GM19025 (cell line): ENCODE data around the gene BBOF1.
A peak's percentile ranks its signal among the peaks of the same experiment; 100 is the strongest.
"Not testable (repeated sequence)": the region's sequence is repeated elsewhere in the genome, so short reads cannot be mapped to it uniquely, and the experiment has no call there.

Experiments used
- ATAC-seq: cut with Tn5 transposase; IDR thresholded peaks from one replicate; pipeline ENCODE4 v1.9.1; 2021; ENCODE audit warnings: mild to moderate bottlenecking, low read depth, moderate library complexity; ENCODE audit not compliant: unreplicated experiment

BBOF1 gene

DNA sequence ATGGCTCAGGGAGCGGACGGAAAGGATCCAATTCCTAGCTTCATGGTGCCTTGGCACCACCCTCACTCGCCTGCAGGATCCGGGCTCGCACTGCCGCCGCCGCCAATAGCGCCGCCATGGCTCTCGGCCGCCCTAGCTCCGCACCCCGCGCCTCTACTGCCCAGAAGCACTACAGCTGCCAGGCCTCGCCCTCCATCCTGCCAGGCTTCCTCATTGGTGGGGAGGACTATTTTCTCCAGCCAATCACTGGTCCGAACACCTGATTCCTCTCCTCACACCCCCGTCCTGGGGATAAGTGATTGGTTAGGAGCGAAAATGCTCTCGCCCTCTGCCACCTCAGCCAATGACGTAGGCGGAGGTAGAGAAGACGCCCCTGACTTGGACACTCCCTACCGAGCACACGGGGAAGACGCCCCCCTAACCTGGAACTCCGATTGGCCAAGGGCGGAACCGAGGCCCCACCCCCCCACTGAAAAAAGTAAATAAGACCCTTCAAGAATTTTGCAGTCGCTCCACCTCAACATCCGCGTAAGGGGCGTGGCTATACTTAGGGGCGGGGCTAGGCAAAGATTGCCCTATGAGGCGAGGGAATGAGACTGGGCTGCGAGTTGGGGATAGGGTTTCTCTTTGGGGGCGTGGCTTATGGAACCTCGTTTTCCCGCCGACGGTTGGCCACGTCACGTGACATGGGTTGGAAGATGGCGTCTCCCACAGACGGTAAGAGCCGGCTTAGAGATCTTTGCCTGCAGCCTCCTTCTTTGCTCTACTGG is 65.3 kb downstream of the BBOF1 start, which contains the start of the genes ALDH6A1 and LIN52:
Gene ALDH6A1 (minus strand): TSS at position 177 of the 770 bp plus-strand sequence. CDS start 59 bp downstream, at position 118.
Gene LIN52 (plus strand): TSS at position 680 of the 770 bp plus-strand sequence. CDS start 19 bp downstream, at position 699.
- peak; percentile 93 for ATAC-seq

GRCh38 chr14:74085047-74085637 is 66.0 kb downstream of the BBOF1 start:
- no peak for ATAC-seq

DNA sequence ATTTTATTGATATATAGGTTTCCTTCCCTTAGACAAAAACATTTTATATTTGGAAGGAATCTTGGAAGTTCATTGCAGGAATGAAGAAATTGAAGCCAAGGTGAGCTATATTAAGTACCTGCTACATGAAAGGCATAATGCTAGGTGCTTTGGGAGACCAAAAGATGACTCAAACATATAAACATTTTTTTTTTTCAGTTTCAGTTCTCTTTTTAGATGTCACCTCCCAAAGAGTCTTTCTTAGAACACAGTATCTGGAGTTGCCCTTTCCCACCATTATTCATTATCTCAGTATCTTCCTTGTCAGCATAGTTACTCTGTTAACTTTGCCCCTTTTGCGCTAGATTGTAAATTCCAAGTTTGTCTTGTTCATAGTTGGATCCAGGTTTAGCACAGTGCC is 66.7 kb downstream of the BBOF1 start:
- ATAC-seq, result no peak

GRCh38 chr14:74089251-74090020 is 70.3 kb downstream of the BBOF1 start:
- ATAC-seq, result no peak

DNA sequence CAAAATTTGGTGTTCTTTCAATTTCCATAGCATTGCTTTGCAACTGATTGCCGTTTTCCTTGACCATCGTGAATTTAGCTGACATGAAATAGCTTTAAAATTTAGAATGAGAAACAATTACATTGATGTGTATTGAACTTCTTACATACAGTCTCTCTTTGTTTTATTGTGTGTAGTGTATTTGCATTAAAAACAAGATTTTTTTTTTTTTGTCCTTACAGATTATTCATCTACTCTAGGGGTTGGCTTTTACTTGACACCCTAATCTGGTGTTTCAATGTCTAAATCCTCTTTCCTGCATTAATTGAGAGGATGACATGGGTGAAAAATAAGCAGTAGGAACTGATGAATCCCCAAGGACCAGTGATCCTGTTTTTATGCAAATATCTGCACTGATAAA is 86.2 kb downstream of the BBOF1 start:
- no peak for ATAC-seq

- ATAC-seq, result no peak
These were observed 90.2 kb downstream of the BBOF1 start for GRCh38 chr14:74109369-74109768.

GRCh38 chr14:74111395-74112216 is 92.5 kb downstream of the BBOF1 start:
- ATAC-seq, result not testable (repeated sequence)
